Small intestine (tissue), 7 donors: Measurements from ENCODE around the gene TMEM89. TPM values are rescaled to one million over a fixed set of nuclear protein-coding genes. Genes with fewer than 3 reads are reported as not detected.

Experiments
- DNase-seq, 2 donors: peaks; one replicate each; pipeline versions ENCODE4 v3.0.0 to v3.0.0-alpha.2; 2013
- FAIRE-seq: peaks from 2 replicates; lab custom pipeline; 2012; peaks lifted over from hg19 to GRCh38; lab: Jason Lieb, UNC
- H3K27ac ChIP-seq, 3 donors: one replicate each; pipeline ENCODE4 v1.5.1; 2013; ENCODE audit warnings: low read length in 2 of 3, mild to moderate bottlenecking in 2 of 3, control low read depth in 1 of 3, inconsistent platforms in 1 of 3, low read depth in 1 of 3, moderate library complexity in 1 of 3
- H3K27me3 ChIP-seq, 3 donors: one replicate each; pipeline ENCODE4 v1.6.1; 2013; ENCODE audit warnings: low read length in 3 of 3, inconsistent platforms in 1 of 3; ENCODE audit not compliant: control insufficient read depth in 3 of 3, insufficient read depth in 3 of 3
- H3K36me3 ChIP-seq, 3 donors: one replicate each; pipeline ENCODE4 v1.6.1; 2013; ENCODE audit warnings: low read length in 3 of 3, inconsistent platforms in 1 of 3, low read depth in 1 of 3, mild to moderate bottlenecking in 1 of 3, moderate library complexity in 1 of 3; ENCODE audit not compliant: control insufficient read depth in 3 of 3, insufficient read depth in 2 of 3
- H3K4me1 ChIP-seq, 3 donors: one replicate each; pipeline ENCODE4 v1.6.1; 2013; ENCODE audit warnings: low read length in 2 of 3, inconsistent platforms in 1 of 3, low read depth in 1 of 3, mild to moderate bottlenecking in 1 of 3, moderate library complexity in 1 of 3; ENCODE audit not compliant: control insufficient read depth in 3 of 3, insufficient read depth in 2 of 3
- H3K4me3 ChIP-seq, 3 donors: one replicate each; pipeline ENCODE4 v1.5.1; 2013; ENCODE audit warnings: low read length in 3 of 3, control low read depth in 1 of 3, inconsistent platforms in 1 of 3, low read depth in 1 of 3, mild to moderate bottlenecking in 1 of 3, moderate library complexity in 1 of 3
- H3K9me3 ChIP-seq, 2 donors: one replicate each; pipeline ENCODE4 v1.6.1; 2013; ENCODE audit warnings: low read depth in 1 of 2, low read length in 1 of 2; ENCODE audit not compliant: control insufficient read depth in 2 of 2, insufficient read depth in 1 of 2
- WGBS, 3 donors: extraction: QIAGEN DNeasy Blood & Tissue Kit; methylation state at CpG; one replicate each; pipeline ENCODE4 v1.1.7; 2013; 5-methylcytosine and 5-hydroxymethylcytosine counted together
- polyA plus RNA-seq, 4 donors: library from polyadenylated mRNA; stranded (reverse) in 3 of 4; unstranded in 1 of 4; fragments of 200-250 nt in 3 of 4; fragments of 120-200 nt in 1 of 4; gene quantifications; one replicate each; pipeline versions ENCODE4 v1.2.1 to v1.2.3, GENCODE V29; 2013
- donor health status: healthy with polysubstance abuse.
- donor health status: control.
- donor health status: control.
- donor health status: Bipolar disorder and iron deficiency.
- donor health status: healthy.

Gene TMEM89
- polyA plus RNA-seq, 4 donors = 0.21 to 0.24 TPM; not detected in 2

GRCh38 chr3:48599077-48599501, 22.5 kb downstream of the TMEM89 start:
- H3K27me3 ChIP-seq = peaks cover 0 to 9% (median 3%) of the 10 kb centered on the region in 3 donors
- peak overlapping the region in 1 of 3 donors; percentile 86 for H3K27ac ChIP-seq
- H3K36me3 ChIP-seq = peaks cover 10 to 76% (median 39%) of the 10 kb centered on the region in 3 donors
- FAIRE-seq (no peak), DNase-seq (no peak)
- H3K4me3 ChIP-seq = no peak overlapping the region
- H3K9me3 ChIP-seq = no peaks in the 10 kb centered on the region
- peaks cover 0 to 17% (median 0%) of the 10 kb centered on the region in 3 donors for H3K4me1 ChIP-seq
- WGBS, 3 donors = 69 to 79% (median 69%) methylated on average over 11 of the region's 11 CpGs

- no peak overlapping the region for H3K4me3 ChIP-seq
- DNase-seq = no peak
- peak overlapping the region in 2 of 3 donors; percentile 17 to 86 for H3K27ac ChIP-seq
- 59 to 82% (median 74%) methylated on average over 5 of the region's 5 CpGs for WGBS, 3 donors
- peaks cover 5 to 70% (median 33%) of the 10 kb centered on the region in 3 donors for H3K36me3 ChIP-seq
- no peak for FAIRE-seq
- no peaks in the 10 kb centered on the region for H3K9me3 ChIP-seq
- peaks cover 0 to 11% (median 3%) of the 10 kb centered on the region in 3 donors for H3K27me3 ChIP-seq
- peaks cover 0 to 17% (median 0%) of the 10 kb centered on the region in 3 donors for H3K4me1 ChIP-seq
These were observed 23.1 kb downstream of the TMEM89 start for GRCh38 chr3:48598323-48599076.

GRCh38 chr3:48597408-48597800, 24.2 kb downstream of the TMEM89 start:
- H3K4me3 ChIP-seq = no peak overlapping the region
- H3K9me3 ChIP-seq = no peaks in the 10 kb centered on the region
- H3K36me3 ChIP-seq = peaks cover 5 to 70% (median 26%) of the 10 kb centered on the region in 3 donors
- FAIRE-seq = no peak
- H3K27ac ChIP-seq = peak overlapping the region in 1 of 3 donors; percentile 86
- 70 to 81% (median 80%) methylated on average over 6 of the region's 6 CpGs for WGBS, 3 donors
- peaks cover 0 to 17% (median 0%) of the 10 kb centered on the region in 3 donors for H3K4me1 ChIP-seq
- no peak for DNase-seq
- peaks cover 0 to 11% (median 6%) of the 10 kb centered on the region in 3 donors for H3K27me3 ChIP-seq

GRCh38 chr3:48596676-48597407, 24.7 kb downstream of the TMEM89 start:
- FAIRE-seq (no peak), DNase-seq (no peak)
- Histone ChIP-seq H3K27ac (peak overlapping the region in 1 of 3 donors; percentile 86), H3K36me3 (peaks cover 5 to 68% (median 26%) of the 10 kb centered on the region in 3 donors), H3K9me3 (no peaks in the 10 kb centered on the region), H3K4me1 (peaks cover 0 to 17% (median 0%) of the 10 kb centered on the region in 3 donors), H3K27me3 (peaks cover 0 to 11% (median 6%) of the 10 kb centered on the region in 3 donors), H3K4me3 (no peak overlapping the region)
- WGBS, 3 donors = 63 to 78% (median 71%) methylated on average over 8 of the region's 8 CpGs

- Histone ChIP-seq H3K36me3 (peaks cover 5 to 68% (median 22%) of the 10 kb centered on the region in 3 donors), H3K9me3 (no peaks in the 10 kb centered on the region), H3K4me1 (peaks cover 0 to 17% (median 0%) of the 10 kb centered on the region in 3 donors), H3K27ac (peak overlapping the region in 2 of 3 donors; percentile 1 to 22), H3K4me3 (no peak overlapping the region), H3K27me3 (peaks cover 0 to 11% (median 6%) of the 10 kb centered on the region in 3 donors)
- WGBS, 3 donors = 47 to 73% (median 68%) methylated on average over 5 of the region's 5 CpGs
- DNase-seq (no peak), FAIRE-seq (no peak)
These were observed 25.4 kb downstream of the TMEM89 start for GRCh38 chr3:48596157-48596556.

- DNase-seq (peak; percentile 32 to 90), FAIRE-seq (no peak)
- 16 to 37% (median 28%) methylated on average over 10 of the region's 10 CpGs for WGBS, 3 donors
These were observed 25.9 kb downstream of the TMEM89 start for GRCh38 chr3:48595526-48596121.

GRCh38 chr3:48595075-48595525, 26.5 kb downstream of the TMEM89 start, which contains the start of gene COL7A1:
Gene COL7A1 (minus strand): TSS chr3:48595329. CDS start chr3:48595159, 170 bp downstream.
- no peak for DNase-seq
- Histone ChIP-seq H3K9me3 (no peaks in the 10 kb centered on the region), H3K36me3 (peaks cover 3 to 65% (median 13%) of the 10 kb centered on the region in 3 donors), H3K4me3 (peak within 1 kb of the TSS in 1 of 3 donors; percentile 50), H3K27me3 (peaks cover 0 to 11% (median 6%) of the 10 kb centered on the region in 3 donors), H3K4me1 (peaks cover 0 to 17% (median 0%) of the 10 kb centered on the region in 3 donors), H3K27ac (peak within 1 kb of the TSS in 2 of 3 donors; percentile 22 to 65)
- 0 to 5% (median 1%) methylated on average over 22 to 35 of the region's 35 CpGs for WGBS, 3 donors
- no peak for FAIRE-seq

More at GRCh38 chr3:48595526-48596121, 25.9 kb downstream of the TMEM89 start:
- Histone ChIP-seq H3K36me3 (peaks cover 5 to 66% (median 17%) of the 10 kb centered on the region in 3 donors), H3K4me3 (no peak overlapping the region), H3K27me3 (peaks cover 0 to 11% (median 6%) of the 10 kb centered on the region in 3 donors), H3K4me1 (peaks cover 0 to 17% (median 0%) of the 10 kb centered on the region in 3 donors), H3K27ac (peak overlapping the region in 2 of 3 donors; percentile 1 to 17), H3K9me3 (no peaks in the 10 kb centered on the region)
